Panc1 (cell line): ENCODE data around the gene HSD3B2. TPM values are rescaled to one million over a fixed set of nuclear protein-coding genes. Genes with fewer than 3 reads are reported as not detected.
A peak's percentile ranks its signal among the peaks of the same experiment; 100 is the strongest.

Source experiments
- ATAC-seq: fragments of 200-7000 bp; cut with Tn5 transposase; 2 replicates; pipeline ENCODE4 v1.9.1; 2020; ENCODE audit warnings: mild to moderate bottlenecking, moderate library complexity
- BruUV-seq: library from RNA; stranded (reverse); fragments of 400-500 nt; replicated peaks from 2 replicates; lab custom pipeline; 2021; lab: Mats Ljungman, UMichigan
- CTCF ChIA-PET: fragments of 300-600 bp; sonication (Branson Sonifier 250); formaldehyde crosslinking; loops from one replicate; lab custom pipeline; 2022; ENCODE audit warnings: antibody characterized with exemption; lab: Charles Lee
- POLR2A ChIA-PET: fragments of 300-600 bp; sonication (Branson Sonifier 250); formaldehyde crosslinking; loops from one replicate; lab custom pipeline; 2022; ENCODE audit warnings: antibody characterized with exemption; lab: Charles Lee
- DNase-seq: peaks from one replicate; pipeline ENCODE4 v3.0.0-alpha.2; 2010; ENCODE audit warnings: low read depth, low spot score
- H3K27ac ChIP-seq: 2 replicates; pipeline ENCODE4 v1.5.1; 2011; ENCODE audit warnings: mild to moderate bottlenecking, low read length, inconsistent platforms
- H3K27me3 ChIP-seq: fragments of 200-500 bp; sonication (Bioruptor generic); 2 replicates; pipeline ENCODE4 v1.6.0; 2014; ENCODE audit warnings: low read length, inconsistent platforms; ENCODE audit not compliant: control insufficient read depth, insufficient read depth
- H3K36me3 ChIP-seq: fragments of 200-500 bp; sonication (Bioruptor generic); 2 replicates; pipeline ENCODE4 v1.5.1; 2014; ENCODE audit warnings: inconsistent platforms, mild to moderate bottlenecking, low read length, moderate library complexity; ENCODE audit not compliant: control insufficient read depth, insufficient read depth
- H3K4me1 ChIP-seq: 2 replicates; pipeline ENCODE4 v1.5.1; 2011; ENCODE audit warnings: inconsistent platforms, mild to moderate bottlenecking, low read length, moderate library complexity; ENCODE audit not compliant: control insufficient read depth, insufficient read depth
- H3K4me3 ChIP-seq, 2 experiments: 2 replicates each; pipeline ENCODE4 v1.5.1; 2011 to 2012; ENCODE audit warnings: low read depth in 2 of 2, low read length in 2 of 2, mild to moderate bottlenecking in 2 of 2, inconsistent platforms in 1 of 2, moderate library complexity in 1 of 2
- H3K9me3 ChIP-seq: fragments of 200-500 bp; sonication (Bioruptor generic); 2 replicates; pipeline ENCODE4 v1.5.1; 2014; ENCODE audit warnings: low read depth, mild to moderate bottlenecking, inconsistent platforms, low read length, moderate library complexity; ENCODE audit not compliant: control insufficient read depth, insufficient read depth
- POLR2AphosphoS5 ChIP-seq: IDR thresholded peaks from 2 replicates; pipeline ENCODE4 v1.6.1; 2012; ENCODE audit warnings: mild to moderate bottlenecking, low read depth, low read length, moderate library complexity
- SIN3A ChIP-seq: IDR thresholded peaks from 2 replicates; pipeline ENCODE4 v1.6.1; 2012; ENCODE audit warnings: low read depth, mild to moderate bottlenecking, low read length, moderate library complexity, borderline replicate concordance; ENCODE audit not compliant: insufficient read depth
- TCF7L2 ChIP-seq: IDR thresholded peaks from 2 replicates; pipeline ENCODE4 v1.6.1; 2011; ENCODE audit warnings: mild to moderate bottlenecking, low read depth, low read length, inconsistent platforms
- in situ Hi-C: cut with HindIII; loops from 2 replicates; pipeline ENCODE4 v1.10.0; 2016; ENCODE audit warnings: low sequenced_read_pairs, low pct_unique_long_range_greater_than_20kb
- intact Hi-C: fragments of 100-400 bp; cut with micrococcal nuclease; formaldehyde crosslinking; loops from one replicate; pipeline ENCODE4 v1.10.0; 2022; ENCODE audit not compliant: unreplicated experiment
- total RNA-seq: library from RNA; stranded (reverse); gene quantifications from one replicate; pipeline ENCODE4 v1.2.1, GENCODE V29; 2021; ENCODE audit not compliant: unreplicated experiment
- TF ChIP-seq, protein P1 (sequence below), 2 experiments: IDR thresholded peaks; 2 replicates each; pipeline ENCODE4 v1.6.1; 2011 to 2012; ENCODE audit warnings: low read depth in 2 of 2, control low read depth in 1 of 2, low read length in 1 of 2, mild to moderate bottlenecking in 1 of 2, moderate library complexity in 1 of 2; ENCODE audit not compliant: insufficient read depth in 1 of 2
- TF ChIP-seq, protein P2 (sequence below): fragments of 450-650 bp; IDR thresholded peaks from 2 replicates; pipeline ENCODE4 v1.5.1; 2017; ENCODE audit warnings: mild to moderate bottlenecking

Gene HSD3B2
- total RNA-seq, 1 experiment from 2014 or later, result 1.2 TPM

DNA sequence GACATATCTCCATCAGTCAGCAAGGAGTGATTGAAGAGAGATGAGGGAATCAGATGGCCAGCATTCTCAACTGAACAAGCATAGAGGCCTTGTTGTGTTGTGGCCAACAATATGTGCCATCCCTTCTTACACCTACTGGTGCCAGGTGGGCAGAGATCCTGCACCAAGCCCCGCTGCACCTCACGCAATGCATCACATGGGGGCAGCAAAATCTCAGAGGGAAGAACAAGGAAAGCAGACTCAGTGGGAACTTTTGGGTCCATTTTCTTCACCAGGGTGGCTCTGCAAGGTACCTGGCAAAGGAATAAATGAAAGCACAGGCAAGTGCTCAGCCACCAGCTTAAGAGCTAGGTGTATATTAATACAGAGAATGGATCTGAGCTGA, 33.2 kb downstream of the HSD3B2 start:
- CTCF ChIA-PET, result no interaction called here
- ATAC-seq (no peak), DNase-seq (no peak)
- TF ChIP-seq, protein P1, sequence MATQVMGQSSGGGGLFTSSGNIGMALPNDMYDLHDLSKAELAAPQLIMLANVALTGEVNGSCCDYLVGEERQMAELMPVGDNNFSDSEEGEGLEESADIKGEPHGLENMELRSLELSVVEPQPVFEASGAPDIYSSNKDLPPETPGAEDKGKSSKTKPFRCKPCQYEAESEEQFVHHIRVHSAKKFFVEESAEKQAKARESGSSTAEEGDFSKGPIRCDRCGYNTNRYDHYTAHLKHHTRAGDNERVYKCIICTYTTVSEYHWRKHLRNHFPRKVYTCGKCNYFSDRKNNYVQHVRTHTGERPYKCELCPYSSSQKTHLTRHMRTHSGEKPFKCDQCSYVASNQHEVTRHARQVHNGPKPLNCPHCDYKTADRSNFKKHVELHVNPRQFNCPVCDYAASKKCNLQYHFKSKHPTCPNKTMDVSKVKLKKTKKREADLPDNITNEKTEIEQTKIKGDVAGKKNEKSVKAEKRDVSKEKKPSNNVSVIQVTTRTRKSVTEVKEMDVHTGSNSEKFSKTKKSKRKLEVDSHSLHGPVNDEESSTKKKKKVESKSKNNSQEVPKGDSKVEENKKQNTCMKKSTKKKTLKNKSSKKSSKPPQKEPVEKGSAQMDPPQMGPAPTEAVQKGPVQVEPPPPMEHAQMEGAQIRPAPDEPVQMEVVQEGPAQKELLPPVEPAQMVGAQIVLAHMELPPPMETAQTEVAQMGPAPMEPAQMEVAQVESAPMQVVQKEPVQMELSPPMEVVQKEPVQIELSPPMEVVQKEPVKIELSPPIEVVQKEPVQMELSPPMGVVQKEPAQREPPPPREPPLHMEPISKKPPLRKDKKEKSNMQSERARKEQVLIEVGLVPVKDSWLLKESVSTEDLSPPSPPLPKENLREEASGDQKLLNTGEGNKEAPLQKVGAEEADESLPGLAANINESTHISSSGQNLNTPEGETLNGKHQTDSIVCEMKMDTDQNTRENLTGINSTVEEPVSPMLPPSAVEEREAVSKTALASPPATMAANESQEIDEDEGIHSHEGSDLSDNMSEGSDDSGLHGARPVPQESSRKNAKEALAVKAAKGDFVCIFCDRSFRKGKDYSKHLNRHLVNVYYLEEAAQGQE (IDR thresholded peaks at IDR 0.05; ENCODE audit: insufficient read depth in 1 of 2, low read depth in 2 of 2, low read length in 1 of 2), result no peak
- TF ChIP-seq, protein P2, sequence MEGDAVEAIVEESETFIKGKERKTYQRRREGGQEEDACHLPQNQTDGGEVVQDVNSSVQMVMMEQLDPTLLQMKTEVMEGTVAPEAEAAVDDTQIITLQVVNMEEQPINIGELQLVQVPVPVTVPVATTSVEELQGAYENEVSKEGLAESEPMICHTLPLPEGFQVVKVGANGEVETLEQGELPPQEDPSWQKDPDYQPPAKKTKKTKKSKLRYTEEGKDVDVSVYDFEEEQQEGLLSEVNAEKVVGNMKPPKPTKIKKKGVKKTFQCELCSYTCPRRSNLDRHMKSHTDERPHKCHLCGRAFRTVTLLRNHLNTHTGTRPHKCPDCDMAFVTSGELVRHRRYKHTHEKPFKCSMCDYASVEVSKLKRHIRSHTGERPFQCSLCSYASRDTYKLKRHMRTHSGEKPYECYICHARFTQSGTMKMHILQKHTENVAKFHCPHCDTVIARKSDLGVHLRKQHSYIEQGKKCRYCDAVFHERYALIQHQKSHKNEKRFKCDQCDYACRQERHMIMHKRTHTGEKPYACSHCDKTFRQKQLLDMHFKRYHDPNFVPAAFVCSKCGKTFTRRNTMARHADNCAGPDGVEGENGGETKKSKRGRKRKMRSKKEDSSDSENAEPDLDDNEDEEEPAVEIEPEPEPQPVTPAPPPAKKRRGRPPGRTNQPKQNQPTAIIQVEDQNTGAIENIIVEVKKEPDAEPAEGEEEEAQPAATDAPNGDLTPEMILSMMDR, result peak; percentile 31
- no peak for TF ChIP-seq SIN3A
- no peak for TF ChIP-seq POLR2AphosphoS5
- TF ChIP-seq TCF7L2, result no peak
- in situ Hi-C loops, result no loop called here
- intact Hi-C loops, result no loop called here
- Histone ChIP-seq H3K27ac (no peak overlapping the region), H3K4me3 (no peak overlapping the region), H3K36me3 (no peaks in the 10 kb centered on the region), H3K4me1 (no peaks in the 10 kb centered on the region), H3K9me3 (no peaks in the 10 kb centered on the region), H3K27me3 (no peaks in the 10 kb centered on the region; the same call in 1 of the 2 replicates)
- no TSS peak for BruUV-seq
- POLR2A ChIA-PET, result no interaction called here

DNA sequence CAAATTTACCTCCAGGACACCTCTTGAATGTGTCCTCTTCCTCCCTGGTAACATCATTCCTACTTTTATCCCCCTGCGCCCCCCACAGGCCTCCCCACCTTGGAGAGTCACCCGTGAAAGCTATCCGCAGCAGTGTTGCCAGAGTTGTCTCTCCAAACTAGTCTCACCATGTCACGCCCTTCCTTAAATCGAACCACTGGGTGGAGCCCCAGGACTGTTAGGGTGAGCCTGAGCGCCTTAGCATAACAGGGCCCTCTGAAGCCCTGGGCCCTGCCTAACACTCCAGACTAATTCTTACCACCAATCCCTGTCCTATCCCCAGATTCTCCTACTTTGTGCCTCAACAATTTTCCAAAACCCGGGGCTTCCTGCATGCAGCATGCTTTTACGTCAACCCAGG, 35.0 kb downstream of the HSD3B2 start:
- no peaks in the 10 kb centered on the region for H3K27me3 ChIP-seq
- DNase-seq, result no peak
- no peaks in the 10 kb centered on the region for H3K4me1 ChIP-seq
- ATAC-seq, result peak; percentile 80
- in situ Hi-C loops (no loop called here), intact Hi-C loops (no loop called here)
- H3K36me3 ChIP-seq, result no peaks in the 10 kb centered on the region
- CTCF ChIA-PET, result no interaction called here
- POLR2A ChIA-PET, result no interaction called here
- H3K9me3 ChIP-seq, result no peaks in the 10 kb centered on the region
- no TSS peak for BruUV-seq
- H3K4me3 ChIP-seq, result no peak overlapping the region
- H3K27ac ChIP-seq, result no peak overlapping the region
- TF ChIP-seq, protein P2, result 0 out of 2 replicates have a peak, but pooled peaks have one; percentile 22
- TF ChIP-seq, protein P1 (IDR thresholded peaks at IDR 0.05; ENCODE audit: insufficient read depth in 1 of 2, low read depth in 2 of 2, low read length in 1 of 2), result no peak
